Loucy (cell line): ENCODE results near the gene MEAK7.

Experiments used
- EZH2phosphoT487 ChIP-seq: fragments of 200-600 bp; IDR thresholded peaks from 2 replicates; pipeline ENCODE4 v1.6.1; 2018; ENCODE audit warnings: antibody characterized with exemption, mild to moderate bottlenecking, moderate library complexity, borderline replicate concordance
- TF ChIP-seq, protein P1 (sequence below): fragments of 200-600 bp; sonication (generic); conservative IDR thresholded peaks from 2 replicates; pipeline ENCODE4 v1.5.1; 2014; ENCODE audit warnings: mild to moderate bottlenecking, antibody characterized with exemption, low read length

DNA sequence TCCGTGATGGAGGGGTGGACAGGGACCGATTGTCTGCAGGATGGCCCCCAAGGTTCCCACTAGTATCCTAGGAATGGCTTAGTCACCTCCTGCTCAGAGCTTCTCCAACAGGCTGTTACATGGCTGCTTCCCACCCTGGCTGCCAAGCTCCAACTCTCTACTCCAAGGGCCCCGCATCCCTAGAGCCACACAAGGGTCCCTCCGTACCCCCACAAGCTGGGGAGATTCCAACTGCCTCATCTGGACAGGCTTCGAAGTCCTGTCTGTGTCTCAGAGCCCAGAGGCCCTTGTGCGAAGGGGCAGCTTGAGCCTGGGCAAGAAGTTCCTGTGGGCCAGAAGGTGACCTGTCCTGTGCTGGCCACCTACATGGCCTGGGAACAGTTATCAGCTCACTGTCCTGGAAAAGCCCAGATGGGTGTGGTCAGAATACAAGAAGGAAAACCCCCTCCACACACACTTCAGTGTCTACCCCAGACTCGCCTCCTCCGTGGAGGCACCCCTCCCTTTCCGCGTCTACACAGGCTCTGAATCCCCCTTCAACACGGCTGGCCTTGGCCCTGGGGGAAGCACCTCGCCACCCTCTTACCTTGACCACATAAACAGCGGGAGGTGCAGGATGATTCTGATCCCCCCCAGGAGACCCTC is 586 bp downstream of the MEAK7 start:
- no peak for TF ChIP-seq EZH2phosphoT487
- TF ChIP-seq, protein P1, sequence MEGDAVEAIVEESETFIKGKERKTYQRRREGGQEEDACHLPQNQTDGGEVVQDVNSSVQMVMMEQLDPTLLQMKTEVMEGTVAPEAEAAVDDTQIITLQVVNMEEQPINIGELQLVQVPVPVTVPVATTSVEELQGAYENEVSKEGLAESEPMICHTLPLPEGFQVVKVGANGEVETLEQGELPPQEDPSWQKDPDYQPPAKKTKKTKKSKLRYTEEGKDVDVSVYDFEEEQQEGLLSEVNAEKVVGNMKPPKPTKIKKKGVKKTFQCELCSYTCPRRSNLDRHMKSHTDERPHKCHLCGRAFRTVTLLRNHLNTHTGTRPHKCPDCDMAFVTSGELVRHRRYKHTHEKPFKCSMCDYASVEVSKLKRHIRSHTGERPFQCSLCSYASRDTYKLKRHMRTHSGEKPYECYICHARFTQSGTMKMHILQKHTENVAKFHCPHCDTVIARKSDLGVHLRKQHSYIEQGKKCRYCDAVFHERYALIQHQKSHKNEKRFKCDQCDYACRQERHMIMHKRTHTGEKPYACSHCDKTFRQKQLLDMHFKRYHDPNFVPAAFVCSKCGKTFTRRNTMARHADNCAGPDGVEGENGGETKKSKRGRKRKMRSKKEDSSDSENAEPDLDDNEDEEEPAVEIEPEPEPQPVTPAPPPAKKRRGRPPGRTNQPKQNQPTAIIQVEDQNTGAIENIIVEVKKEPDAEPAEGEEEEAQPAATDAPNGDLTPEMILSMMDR: no peak
